Nucleus accumbens (tissue), 56 donors: ENCODE results near the gene RPS6KL1.
A peak's percentile ranks its signal among the peaks of the same experiment; 100 is the strongest.

ENCODE experiments used
- DNase-seq, 56 donors: peaks; one replicate each; lab custom pipeline; 2025; lab: John Stamatoyannopoulos, UW

RPS6KL1 gene

GRCh38 chr14:74863274-74863673 lies 59.8 kb downstream of the RPS6KL1 start:
- peak in 16 of 56 donors; percentile 6 to 40 (median 11) for DNase-seq

- no peak for DNase-seq
Observed at GRCh38 chr14:74861734-74862090, 61.3 kb downstream of the RPS6KL1 start.

- peak in 53 of 56 donors; percentile 13 to 96 (median 76) for DNase-seq
Observed at GRCh38 chr14:74860899-74861733, 61.9 kb downstream of the RPS6KL1 start.

DNA sequence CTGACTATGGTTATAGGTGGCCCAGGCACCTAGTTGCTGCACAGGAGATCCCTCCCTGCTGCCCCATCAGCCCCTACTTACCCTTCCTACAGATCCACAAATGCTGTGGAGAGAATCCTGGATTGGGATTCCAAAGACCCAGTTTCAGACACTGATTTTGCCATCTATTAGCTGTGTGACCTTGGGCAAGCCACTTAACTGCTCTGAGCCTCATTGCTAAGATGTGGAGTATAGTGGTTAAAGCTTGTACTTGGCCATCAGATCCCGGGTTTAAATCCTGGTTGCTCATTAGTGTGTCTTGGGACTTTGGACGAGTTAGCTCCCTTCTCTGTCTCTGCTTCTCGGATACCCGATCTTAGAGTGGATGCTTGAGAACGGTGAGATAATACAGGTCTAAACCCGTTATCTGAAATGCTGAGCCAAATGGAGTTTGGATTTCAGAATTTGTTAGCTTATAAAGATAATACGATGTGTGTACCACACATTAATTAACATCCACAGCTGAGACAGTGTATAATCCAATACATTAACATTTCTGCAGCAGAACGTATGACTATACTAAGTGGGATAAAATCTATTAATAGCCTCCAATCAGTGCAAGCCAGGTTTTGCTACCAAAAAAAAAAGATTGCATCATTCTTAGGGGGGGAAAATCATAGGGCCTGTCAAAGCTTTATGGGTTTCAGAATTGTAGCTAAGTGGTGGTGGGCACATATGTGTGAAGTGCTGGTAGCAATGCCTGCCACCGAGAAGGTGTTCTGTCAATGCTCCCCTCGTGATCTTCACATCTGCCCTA lies 63.1 kb downstream of the RPS6KL1 start:
- DNase-seq: no peak

- DNase-seq: no peak
Observed at GRCh38 chr14:74858022-74858421, 65.0 kb downstream of the RPS6KL1 start.

- DNase-seq: no peak
Observed at GRCh38 chr14:74856366-74856765, 66.7 kb downstream of the RPS6KL1 start.

GRCh38 chr14:74855945-74856344 lies 67.1 kb downstream of the RPS6KL1 start:
- DNase-seq: no peak

DNA sequence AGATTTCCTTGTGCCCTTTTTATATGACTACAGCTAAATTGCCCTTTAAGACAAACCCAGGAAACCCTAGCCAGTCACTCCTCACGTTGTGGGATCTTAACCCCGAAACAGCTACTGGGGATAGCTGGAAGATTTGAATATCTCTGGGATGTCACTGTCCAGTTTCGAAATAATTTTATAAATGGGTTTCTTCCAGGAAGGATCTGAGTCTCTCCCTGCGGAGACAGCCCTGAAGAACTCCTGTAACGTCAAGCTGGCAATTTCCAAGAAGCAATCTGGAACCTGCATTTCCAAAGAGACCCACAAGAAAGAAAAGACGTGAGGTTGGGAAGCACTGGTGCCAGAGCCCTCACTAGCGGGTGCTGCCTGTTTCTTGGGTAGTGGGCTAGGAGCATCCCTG lies 68.0 kb downstream of the RPS6KL1 start:
- no peak for DNase-seq
